ENCODE data around the gene SMTNL1. TPM values are rescaled to one million over a fixed set of nuclear protein-coding genes. Genes with fewer than 3 reads are reported as not detected.

SMTNL1 gene
- total and polyA plus RNA-seq, 9 of the 15 experiments (the other 6 are each of a cell fraction or from before 2014, with no cell fraction given) = not detected

DNA sequence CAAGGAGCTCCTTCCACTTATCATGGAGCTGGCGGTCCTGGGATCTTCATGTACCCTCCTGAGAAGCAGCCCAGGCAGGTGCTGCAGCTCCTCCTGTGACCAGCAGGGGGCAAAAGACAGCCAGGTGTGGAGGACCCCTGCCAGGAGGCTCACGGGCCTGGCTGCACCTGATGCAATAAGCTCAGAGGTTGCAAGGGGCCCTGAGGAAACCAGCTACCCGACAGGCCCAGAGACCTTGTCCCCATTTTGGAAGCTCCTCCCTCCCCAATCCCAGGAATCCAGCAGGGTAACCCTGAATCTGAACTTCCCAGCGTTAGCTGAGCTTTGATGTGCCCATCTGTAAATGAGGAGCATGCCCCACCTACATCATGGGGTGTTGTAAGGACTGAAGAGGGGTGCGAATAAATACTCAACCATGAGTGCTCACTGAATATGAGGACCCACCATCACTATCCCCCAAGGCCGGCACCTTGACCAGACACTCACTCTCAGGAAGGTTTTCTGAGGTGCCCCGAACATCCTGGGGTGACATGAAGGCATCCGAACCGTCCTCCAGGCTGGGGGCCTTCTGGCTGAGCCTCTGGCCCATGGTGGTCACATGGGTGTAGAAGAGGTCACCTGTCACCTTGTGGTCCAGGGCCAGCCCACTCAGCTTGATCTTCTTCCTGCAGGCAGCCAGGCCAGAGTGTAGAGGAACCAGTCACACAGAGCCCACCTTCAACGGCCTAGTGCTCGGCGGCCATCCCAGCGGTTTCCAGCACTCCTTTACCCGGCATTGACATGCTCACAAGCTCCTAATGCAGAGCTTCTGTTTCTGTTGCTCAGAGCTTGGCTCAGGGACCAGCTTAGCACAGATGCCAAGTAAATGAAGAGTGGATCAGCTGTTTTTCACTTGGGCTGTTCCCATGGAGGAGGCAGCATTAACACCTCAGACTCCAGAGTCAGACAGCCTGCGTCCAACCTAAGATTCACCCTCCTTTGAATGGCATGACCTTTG is 43.6 kb upstream of the SMTNL1 start (continued):
- TF ChIP-seq, protein P1, sequence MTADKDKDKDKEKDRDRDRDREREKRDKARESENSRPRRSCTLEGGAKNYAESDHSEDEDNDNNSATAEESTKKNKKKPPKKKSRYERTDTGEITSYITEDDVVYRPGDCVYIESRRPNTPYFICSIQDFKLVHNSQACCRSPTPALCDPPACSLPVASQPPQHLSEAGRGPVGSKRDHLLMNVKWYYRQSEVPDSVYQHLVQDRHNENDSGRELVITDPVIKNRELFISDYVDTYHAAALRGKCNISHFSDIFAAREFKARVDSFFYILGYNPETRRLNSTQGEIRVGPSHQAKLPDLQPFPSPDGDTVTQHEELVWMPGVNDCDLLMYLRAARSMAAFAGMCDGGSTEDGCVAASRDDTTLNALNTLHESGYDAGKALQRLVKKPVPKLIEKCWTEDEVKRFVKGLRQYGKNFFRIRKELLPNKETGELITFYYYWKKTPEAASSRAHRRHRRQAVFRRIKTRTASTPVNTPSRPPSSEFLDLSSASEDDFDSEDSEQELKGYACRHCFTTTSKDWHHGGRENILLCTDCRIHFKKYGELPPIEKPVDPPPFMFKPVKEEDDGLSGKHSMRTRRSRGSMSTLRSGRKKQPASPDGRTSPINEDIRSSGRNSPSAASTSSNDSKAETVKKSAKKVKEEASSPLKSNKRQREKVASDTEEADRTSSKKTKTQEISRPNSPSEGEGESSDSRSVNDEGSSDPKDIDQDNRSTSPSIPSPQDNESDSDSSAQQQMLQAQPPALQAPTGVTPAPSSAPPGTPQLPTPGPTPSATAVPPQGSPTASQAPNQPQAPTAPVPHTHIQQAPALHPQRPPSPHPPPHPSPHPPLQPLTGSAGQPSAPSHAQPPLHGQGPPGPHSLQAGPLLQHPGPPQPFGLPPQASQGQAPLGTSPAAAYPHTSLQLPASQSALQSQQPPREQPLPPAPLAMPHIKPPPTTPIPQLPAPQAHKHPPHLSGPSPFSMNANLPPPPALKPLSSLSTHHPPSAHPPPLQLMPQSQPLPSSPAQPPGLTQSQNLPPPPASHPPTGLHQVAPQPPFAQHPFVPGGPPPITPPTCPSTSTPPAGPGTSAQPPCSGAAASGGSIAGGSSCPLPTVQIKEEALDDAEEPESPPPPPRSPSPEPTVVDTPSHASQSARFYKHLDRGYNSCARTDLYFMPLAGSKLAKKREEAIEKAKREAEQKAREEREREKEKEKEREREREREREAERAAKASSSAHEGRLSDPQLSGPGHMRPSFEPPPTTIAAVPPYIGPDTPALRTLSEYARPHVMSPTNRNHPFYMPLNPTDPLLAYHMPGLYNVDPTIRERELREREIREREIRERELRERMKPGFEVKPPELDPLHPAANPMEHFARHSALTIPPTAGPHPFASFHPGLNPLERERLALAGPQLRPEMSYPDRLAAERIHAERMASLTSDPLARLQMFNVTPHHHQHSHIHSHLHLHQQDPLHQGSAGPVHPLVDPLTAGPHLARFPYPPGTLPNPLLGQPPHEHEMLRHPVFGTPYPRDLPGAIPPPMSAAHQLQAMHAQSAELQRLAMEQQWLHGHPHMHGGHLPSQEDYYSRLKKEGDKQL (CRISPR knock-in tag; IDR thresholded peaks at IDR 0.05; ENCODE audit: borderline replicate concordance) = no peak
- TF ChIP-seq, protein P2, sequence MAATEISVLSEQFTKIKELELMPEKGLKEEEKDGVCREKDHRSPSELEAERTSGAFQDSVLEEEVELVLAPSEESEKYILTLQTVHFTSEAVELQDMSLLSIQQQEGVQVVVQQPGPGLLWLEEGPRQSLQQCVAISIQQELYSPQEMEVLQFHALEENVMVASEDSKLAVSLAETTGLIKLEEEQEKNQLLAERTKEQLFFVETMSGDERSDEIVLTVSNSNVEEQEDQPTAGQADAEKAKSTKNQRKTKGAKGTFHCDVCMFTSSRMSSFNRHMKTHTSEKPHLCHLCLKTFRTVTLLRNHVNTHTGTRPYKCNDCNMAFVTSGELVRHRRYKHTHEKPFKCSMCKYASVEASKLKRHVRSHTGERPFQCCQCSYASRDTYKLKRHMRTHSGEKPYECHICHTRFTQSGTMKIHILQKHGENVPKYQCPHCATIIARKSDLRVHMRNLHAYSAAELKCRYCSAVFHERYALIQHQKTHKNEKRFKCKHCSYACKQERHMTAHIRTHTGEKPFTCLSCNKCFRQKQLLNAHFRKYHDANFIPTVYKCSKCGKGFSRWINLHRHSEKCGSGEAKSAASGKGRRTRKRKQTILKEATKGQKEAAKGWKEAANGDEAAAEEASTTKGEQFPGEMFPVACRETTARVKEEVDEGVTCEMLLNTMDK (IDR thresholded peaks at IDR 0.05; ENCODE audit: borderline replicate concordance, insufficient read depth, low read depth, low read length, poor library complexity, severe bottlenecking) = no peak
- TF ChIP-seq ZNF121 (CRISPR knock-in tag; conservative IDR thresholded peaks at IDR 0.05) = no peak
- TF ChIP-seq, protein P3, sequence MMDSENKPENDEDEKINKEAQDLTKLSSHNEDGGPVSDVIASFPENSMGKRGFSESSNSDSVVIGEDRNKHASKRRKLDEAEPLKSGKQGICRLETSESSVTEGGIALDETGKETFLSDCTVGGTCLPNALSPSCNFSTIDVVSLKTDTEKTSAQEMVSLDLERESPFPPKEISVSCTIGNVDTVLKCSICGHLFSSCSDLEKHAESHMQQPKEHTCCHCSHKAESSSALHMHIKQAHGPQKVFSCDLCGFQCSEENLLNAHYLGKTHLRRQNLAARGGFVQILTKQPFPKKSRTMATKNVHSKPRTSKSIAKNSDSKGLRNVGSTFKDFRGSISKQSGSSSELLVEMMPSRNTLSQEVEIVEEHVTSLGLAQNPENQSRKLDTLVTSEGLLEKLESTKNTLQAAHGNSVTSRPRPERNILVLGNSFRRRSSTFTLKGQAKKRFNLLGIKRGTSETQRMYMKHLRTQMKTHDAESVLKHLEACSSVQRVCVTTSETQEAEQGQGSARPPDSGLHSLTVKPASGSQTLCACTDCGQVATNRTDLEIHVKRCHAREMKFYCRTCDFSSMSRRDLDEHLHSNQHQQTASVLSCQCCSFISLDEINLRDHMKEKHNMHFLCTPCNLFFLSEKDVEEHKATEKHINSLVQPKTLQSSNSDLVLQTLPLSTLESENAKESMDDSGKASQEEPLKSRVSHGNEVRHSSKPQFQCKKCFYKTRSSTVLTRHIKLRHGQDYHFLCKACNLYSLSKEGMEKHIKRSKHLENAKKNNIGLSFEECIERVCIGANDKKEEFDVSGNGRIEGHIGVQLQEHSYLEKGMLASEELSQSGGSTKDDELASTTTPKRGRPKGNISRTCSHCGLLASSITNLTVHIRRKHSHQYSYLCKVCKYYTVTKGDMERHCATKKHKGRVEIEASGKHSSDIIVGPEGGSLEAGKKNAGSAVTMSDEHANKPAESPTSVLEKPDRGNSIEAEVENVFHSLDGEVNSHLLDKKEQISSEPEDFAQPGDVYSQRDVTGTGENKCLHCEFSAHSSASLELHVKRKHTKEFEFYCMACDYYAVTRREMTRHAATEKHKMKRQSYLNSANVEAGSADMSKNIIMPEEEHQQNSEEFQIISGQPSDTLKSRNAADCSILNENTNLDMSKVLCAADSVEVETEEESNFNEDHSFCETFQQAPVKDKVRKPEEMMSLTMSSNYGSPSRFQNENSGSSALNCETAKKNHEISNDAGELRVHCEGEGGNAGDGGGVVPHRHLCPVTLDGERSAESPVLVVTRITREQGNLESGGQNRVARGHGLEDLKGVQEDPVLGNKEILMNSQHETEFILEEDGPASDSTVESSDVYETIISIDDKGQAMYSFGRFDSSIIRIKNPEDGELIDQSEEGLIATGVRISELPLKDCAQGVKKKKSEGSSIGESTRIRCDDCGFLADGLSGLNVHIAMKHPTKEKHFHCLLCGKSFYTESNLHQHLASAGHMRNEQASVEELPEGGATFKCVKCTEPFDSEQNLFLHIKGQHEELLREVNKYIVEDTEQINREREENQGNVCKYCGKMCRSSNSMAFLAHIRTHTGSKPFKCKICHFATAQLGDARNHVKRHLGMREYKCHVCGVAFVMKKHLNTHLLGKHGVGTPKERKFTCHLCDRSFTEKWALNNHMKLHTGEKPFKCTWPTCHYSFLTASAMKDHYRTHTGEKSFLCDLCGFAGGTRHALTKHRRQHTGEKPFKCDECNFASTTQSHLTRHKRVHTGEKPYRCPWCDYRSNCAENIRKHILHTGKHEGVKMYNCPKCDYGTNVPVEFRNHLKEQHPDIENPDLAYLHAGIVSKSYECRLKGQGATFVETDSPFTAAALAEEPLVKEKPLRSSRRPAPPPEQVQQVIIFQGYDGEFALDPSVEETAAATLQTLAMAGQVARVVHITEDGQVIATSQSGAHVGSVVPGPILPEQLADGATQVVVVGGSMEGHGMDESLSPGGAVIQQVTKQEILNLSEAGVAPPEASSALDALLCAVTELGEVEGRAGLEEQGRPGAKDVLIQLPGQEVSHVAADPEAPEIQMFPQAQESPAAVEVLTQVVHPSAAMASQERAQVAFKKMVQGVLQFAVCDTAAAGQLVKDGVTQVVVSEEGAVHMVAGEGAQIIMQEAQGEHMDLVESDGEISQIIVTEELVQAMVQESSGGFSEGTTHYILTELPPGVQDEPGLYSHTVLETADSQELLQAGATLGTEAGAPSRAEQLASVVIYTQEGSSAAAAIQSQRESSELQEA (IDR thresholded peaks at IDR 0.05; ENCODE audit: low read depth) = no peak
- TF ChIP-seq ZNF253 (CRISPR knock-in tag; conservative IDR thresholded peaks at IDR 0.05) = no peak
- no peak for TF ChIP-seq ZNF384 (IDR thresholded peaks at IDR 0.05; ENCODE audit: low read depth, low read length)
- TF ChIP-seq, protein P4, sequence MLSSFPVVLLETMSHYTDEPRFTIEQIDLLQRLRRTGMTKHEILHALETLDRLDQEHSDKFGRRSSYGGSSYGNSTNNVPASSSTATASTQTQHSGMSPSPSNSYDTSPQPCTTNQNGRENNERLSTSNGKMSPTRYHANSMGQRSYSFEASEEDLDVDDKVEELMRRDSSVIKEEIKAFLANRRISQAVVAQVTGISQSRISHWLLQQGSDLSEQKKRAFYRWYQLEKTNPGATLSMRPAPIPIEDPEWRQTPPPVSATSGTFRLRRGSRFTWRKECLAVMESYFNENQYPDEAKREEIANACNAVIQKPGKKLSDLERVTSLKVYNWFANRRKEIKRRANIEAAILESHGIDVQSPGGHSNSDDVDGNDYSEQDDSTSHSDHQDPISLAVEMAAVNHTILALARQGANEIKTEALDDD (IDR thresholded peaks at IDR 0.05) = no peak

All from K562 (cell line).